Calu3 (cell line): ENCODE measurements around the gene UNC5C. TPM values are rescaled to one million over a fixed set of nuclear protein-coding genes. Genes with fewer than 3 reads are reported as not detected.

Source experiments
- BruUV-seq: library from RNA; stranded (reverse); fragments of 400-500 nt; replicated peaks from 2 replicates; lab custom pipeline; 2021; lab: Mats Ljungman, UMichigan
- CTCF ChIA-PET: fragments of 300-600 bp; sonication (Branson Sonifier 250); formaldehyde crosslinking; loops from one replicate; lab custom pipeline; 2022; ENCODE audit warnings: antibody characterized with exemption; lab: Charles Lee
- DNase-seq: peaks from one replicate; pipeline ENCODE4 v3.0.0; 2022
- H3K27ac Mint-ChIP-seq: one replicate; pipeline ENCODE4 v1.8.0; 2022; ENCODE audit warnings: mixed read lengths; ENCODE audit not compliant: unreplicated experiment
- H3K27me3 Mint-ChIP-seq: one replicate; pipeline ENCODE4 v1.8.0; 2022; ENCODE audit warnings: mixed read lengths; ENCODE audit not compliant: unreplicated experiment
- H3K36me3 Mint-ChIP-seq: one replicate; pipeline ENCODE4 v1.8.0; 2022; ENCODE audit warnings: mild to moderate bottlenecking, moderate library complexity, mixed read lengths; ENCODE audit not compliant: insufficient read depth, unreplicated experiment
- H3K4me1 Mint-ChIP-seq: one replicate; pipeline ENCODE4 v1.8.0; 2022; ENCODE audit warnings: mild to moderate bottlenecking, low read depth, mixed read lengths; ENCODE audit not compliant: unreplicated experiment
- H3K4me3 Mint-ChIP-seq: one replicate; pipeline ENCODE4 v1.8.0; 2022; ENCODE audit warnings: mild to moderate bottlenecking, low read depth, moderate library complexity, mixed read lengths; ENCODE audit not compliant: unreplicated experiment
- H3K9me3 Mint-ChIP-seq: one replicate; pipeline ENCODE4 v1.8.0; 2022; ENCODE audit warnings: low read depth, mixed read lengths; ENCODE audit not compliant: unreplicated experiment
- CTCF ChIP-seq: fragments of 200-600 bp; IDR thresholded peaks from one replicate; pipeline ENCODE4 v1.8.0; 2022; ENCODE audit warnings: antibody characterized with exemption; ENCODE audit not compliant: unreplicated experiment
- intact Hi-C: fragments of 100-400 bp; cut with micrococcal nuclease; formaldehyde crosslinking; loops from one replicate; pipeline ENCODE4 v1.10.0; 2022; ENCODE audit not compliant: unreplicated experiment
- total RNA-seq: library from RNA; stranded (reverse); gene quantifications from 2 replicates; pipeline ENCODE4 v1.2.3, GENCODE V29; 2022

The UNC5C gene
- total RNA-seq, 1 experiment from 2014 or later = not detected

- no peak overlapping the region for H3K4me3 Mint-ChIP-seq
- H3K36me3 Mint-ChIP-seq = no peaks in the 10 kb centered on the region
- DNase-seq = no peak
- no TSS peak for BruUV-seq
- CTCF ChIA-PET = no interaction called here
- H3K27me3 Mint-ChIP-seq = no peaks in the 10 kb centered on the region
- H3K4me1 Mint-ChIP-seq = no peaks in the 10 kb centered on the region
- H3K27ac Mint-ChIP-seq = no peak overlapping the region
- intact Hi-C loops = no loop called here
- no peak for TF ChIP-seq CTCF
- H3K9me3 Mint-ChIP-seq = no peaks in the 10 kb centered on the region
These were observed 54.6 kb downstream of the UNC5C start for GRCh38 chr4:95494186-95494585.

GRCh38 chr4:95478679-95479078, 70.1 kb downstream of the UNC5C start:
- Mint-ChIP-seq H3K9me3 (no peaks in the 10 kb centered on the region), H3K36me3 (no peaks in the 10 kb centered on the region), H3K4me1 (no peaks in the 10 kb centered on the region), H3K27ac (no peak overlapping the region), H3K27me3 (no peaks in the 10 kb centered on the region), H3K4me3 (no peak overlapping the region)
- intact Hi-C loops = no loop called here
- no TSS peak for BruUV-seq
- no peak for DNase-seq
- CTCF ChIA-PET = no interaction called here
- no peak for TF ChIP-seq CTCF

GRCh38 chr4:95476121-95476520, 72.7 kb downstream of the UNC5C start:
- no peak for DNase-seq
- TF ChIP-seq CTCF = no peak
- no peaks in the 10 kb centered on the region for H3K4me1 Mint-ChIP-seq
- H3K9me3 Mint-ChIP-seq = no peaks in the 10 kb centered on the region
- CTCF ChIA-PET = no interaction called here
- no peak overlapping the region for H3K27ac Mint-ChIP-seq
- no peak overlapping the region for H3K4me3 Mint-ChIP-seq
- H3K27me3 Mint-ChIP-seq = no peaks in the 10 kb centered on the region
- intact Hi-C loops = no loop called here
- no TSS peak for BruUV-seq
- no peaks in the 10 kb centered on the region for H3K36me3 Mint-ChIP-seq

GRCh38 chr4:95472534-95472933, 76.2 kb downstream of the UNC5C start:
- TF ChIP-seq CTCF = no peak
- Mint-ChIP-seq H3K27ac (no peak overlapping the region), H3K27me3 (no peaks in the 10 kb centered on the region), H3K9me3 (no peaks in the 10 kb centered on the region), H3K4me1 (no peaks in the 10 kb centered on the region), H3K36me3 (no peaks in the 10 kb centered on the region), H3K4me3 (no peak overlapping the region)
- no TSS peak for BruUV-seq
- CTCF ChIA-PET = no interaction called here
- no peak for DNase-seq
- intact Hi-C loops = no loop called here
